ENCODE data around the gene KDSR.

The KDSR gene

GRCh38 chr18:63367053-63367953, at the start of gene KDSR:
Gene KDSR, minus strand, starts transcription at chr18:63367206. Its CDS starts 88 bp downstream, at chr18:63367118.
- peak; percentile 96 to 98 for DNase-seq

GRCh38 chr18:63412953-63413352, 45.9 kb upstream of the KDSR start:
- DNase-seq, result no peak

GRCh38 chr18:63410792-63411191, 43.8 kb upstream of the KDSR start:
- DNase-seq, result no peak

GRCh38 chr18:63409301-63409700, 42.3 kb upstream of the KDSR start:
- no peak for DNase-seq

- DNase-seq, result no peak
These were observed 40.7 kb upstream of the KDSR start for GRCh38 chr18:63407734-63408133.

- DNase-seq, result no peak
These were observed 39.0 kb upstream of the KDSR start for GRCh38 chr18:63405986-63406385.

- DNase-seq, result no peak
These were observed 35.5 kb upstream of the KDSR start for GRCh38 chr18:63402246-63403162.

GRCh38 chr18:63399300-63399699, 32.3 kb upstream of the KDSR start:
- no peak for DNase-seq

- no peak for DNase-seq
These were observed 30.3 kb upstream of the KDSR start for GRCh38 chr18:63397349-63397748.

GRCh38 chr18:63395503-63395902, 28.5 kb upstream of the KDSR start:
- DNase-seq, result no peak

GRCh38 chr18:63394954-63395353, 27.9 kb upstream of the KDSR start:
- DNase-seq, result no peak

- DNase-seq, result no peak
These were observed 20.9 kb upstream of the KDSR start for GRCh38 chr18:63387861-63388260.

GRCh38 chr18:63382843-63383242, 15.8 kb upstream of the KDSR start:
- DNase-seq, result no peak

- DNase-seq, result no peak
These were observed 12.6 kb upstream of the KDSR start for GRCh38 chr18:63379639-63379962.

GRCh38 chr18:63378919-63379638, 12.1 kb upstream of the KDSR start:
- DNase-seq, result no peak

- no peak for DNase-seq
These were observed 10.4 kb upstream of the KDSR start for GRCh38 chr18:63377275-63377980.

- DNase-seq, result no peak
These were observed 9.5 kb upstream of the KDSR start for GRCh38 chr18:63376538-63376937.

- DNase-seq, result no peak
These were observed 7.5 kb upstream of the KDSR start for GRCh38 chr18:63374540-63374939.

- DNase-seq, result no peak
These were observed 6.2 kb upstream of the KDSR start for GRCh38 chr18:63373161-63373560.

- DNase-seq, result no peak
These were observed 1.6 kb upstream of the KDSR start for GRCh38 chr18:63368611-63369010.

GRCh38 chr18:63366213-63367052, 573 bp downstream of the KDSR start:
- peak; percentile 33 to 35 for DNase-seq

- DNase-seq, result peak; percentile 33 to 43
These were observed 1.2 kb downstream of the KDSR start for GRCh38 chr18:63365876-63366212.
